GM21390 (cell line): ENCODE measurements around the gene PRPF6.

Experiments used
- ATAC-seq: cut with Tn5 transposase; IDR thresholded peaks from one replicate; pipeline ENCODE4 v1.9.1; 2021; ENCODE audit not compliant: unreplicated experiment

Gene PRPF6

GRCh38 chr20:63945921-63946920, 34.7 kb upstream of the PRPF6 start:
- no peak for ATAC-seq

DNA sequence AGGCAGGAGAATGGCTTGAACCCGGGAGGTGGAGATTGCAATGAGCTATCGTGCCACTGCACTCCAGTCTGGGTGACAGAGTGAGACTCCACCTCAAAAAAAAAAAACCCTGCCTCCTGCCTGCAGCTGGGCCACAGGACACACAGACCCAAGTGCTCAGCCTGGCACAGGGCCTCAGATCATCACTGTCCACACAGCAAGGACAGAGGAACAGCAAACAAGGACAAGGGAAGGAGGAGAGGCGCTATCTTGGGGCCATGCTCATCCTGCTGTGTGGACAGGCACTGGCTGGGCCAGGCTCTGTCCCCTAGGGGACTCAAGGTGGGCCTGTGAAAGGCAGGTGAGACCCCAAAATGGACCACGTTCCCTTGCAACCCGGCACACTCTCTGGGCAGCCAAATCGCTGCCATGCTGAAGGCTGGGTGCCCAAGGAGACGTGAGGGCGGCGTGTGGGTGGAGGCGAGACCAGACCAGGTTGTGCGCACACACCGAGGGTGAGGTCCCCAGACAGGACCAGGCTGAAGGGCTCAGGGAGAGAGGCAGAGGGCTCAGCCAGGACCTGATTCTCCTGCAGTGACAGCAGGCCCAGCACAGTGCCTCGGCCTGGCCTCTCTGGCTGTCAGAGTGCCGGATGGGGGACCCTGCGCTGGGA, 33.8 kb upstream of the PRPF6 start:
- ATAC-seq, result no peak

- ATAC-seq, result no peak
These were observed 33.1 kb upstream of the PRPF6 start for GRCh38 chr20:63947638-63948456.

- no peak for ATAC-seq
These were observed 30.1 kb upstream of the PRPF6 start for GRCh38 chr20:63950701-63951397.

- ATAC-seq, result no peak
These were observed 29.3 kb upstream of the PRPF6 start for GRCh38 chr20:63951398-63952209.

GRCh38 chr20:63952210-63952535, 28.8 kb upstream of the PRPF6 start:
- no peak for ATAC-seq

DNA sequence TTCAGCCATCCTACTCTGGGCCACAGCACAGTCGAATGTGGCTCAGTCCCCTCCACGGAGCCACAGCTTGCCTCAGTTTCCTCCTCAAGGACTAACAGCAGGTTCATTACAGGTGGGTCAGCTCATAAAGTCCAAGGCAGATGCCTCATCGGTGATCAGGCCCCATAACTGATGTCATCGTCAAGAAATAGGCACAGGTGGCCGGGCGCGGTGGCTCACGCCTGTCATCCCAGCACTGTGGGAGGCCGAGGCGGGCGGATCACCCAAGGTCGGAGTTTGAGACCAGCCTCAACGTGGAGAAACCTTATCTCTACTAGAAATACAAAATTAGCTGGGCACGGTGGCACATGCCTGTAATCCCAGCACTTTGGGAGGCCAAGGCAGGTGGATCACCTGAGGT, 28.2 kb upstream of the PRPF6 start:
- no peak for ATAC-seq

DNA sequence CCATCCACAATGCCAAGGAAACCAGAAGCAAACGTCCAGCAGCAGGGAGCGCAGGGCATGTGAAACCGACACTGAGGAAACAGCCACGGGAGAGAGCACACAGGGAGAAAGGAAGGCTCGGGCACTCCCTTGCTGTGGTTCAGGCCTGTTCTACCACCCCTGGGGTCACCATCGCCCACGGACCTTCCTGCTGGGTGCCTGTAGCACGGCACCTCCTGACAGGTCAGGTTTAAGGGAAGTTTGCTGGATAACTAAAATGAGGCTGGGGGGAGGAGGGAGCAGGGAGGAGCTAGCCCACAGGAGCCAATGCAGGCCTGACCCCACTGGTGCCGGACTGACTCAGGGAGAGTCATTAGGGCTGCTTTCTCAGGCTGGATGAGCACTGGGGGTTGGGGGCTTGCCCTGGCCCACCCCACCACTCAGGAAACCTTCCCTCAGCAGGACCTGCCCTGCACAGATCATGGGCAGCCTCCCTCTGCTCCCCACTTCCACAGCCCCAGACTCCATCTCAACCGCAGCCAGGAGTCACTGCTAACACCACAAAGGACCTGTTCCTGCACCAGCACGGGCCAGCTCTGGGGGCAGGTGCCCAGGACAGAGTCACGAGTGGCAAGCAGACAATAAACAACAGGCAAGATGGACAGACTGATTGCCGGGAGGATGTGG, 27.0 kb upstream of the PRPF6 start:
- no peak for ATAC-seq

DNA sequence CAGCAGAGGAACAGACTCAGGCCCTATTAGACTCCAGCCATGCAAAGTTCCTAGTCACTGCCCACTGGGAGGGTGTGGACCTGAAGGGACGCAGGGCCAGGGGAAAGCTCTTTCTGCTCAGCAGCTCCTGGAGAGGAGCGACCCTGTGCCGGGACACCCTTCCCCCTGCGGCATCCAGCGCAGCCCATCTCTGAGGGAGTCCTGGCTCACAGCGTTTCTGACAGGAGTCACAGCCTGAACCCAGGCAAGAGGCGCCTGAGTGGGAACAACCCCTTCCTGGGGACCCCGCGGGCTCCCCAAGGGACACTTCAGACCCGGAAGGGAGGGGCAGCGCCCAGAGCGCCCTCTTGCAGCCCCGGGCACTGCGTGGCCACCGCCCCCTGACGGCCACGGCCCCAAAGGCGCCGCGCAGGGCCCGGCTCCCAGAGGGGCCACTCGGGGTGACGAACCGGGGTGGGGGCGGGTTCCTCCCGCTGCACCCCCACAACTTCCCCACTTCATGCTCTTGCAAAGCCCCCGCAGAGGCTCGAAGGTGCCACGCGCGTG, 25.6 kb upstream of the PRPF6 start:
- ATAC-seq, result peak; percentile 7

- peak; percentile 59 for ATAC-seq
These were observed 24.9 kb upstream of the PRPF6 start, which contains the start of gene UCKL1 for GRCh38 chr20:63955827-63956663. Gene UCKL1 (minus strand): TSS chr20:63956416. CDS start chr20:63956372, 44 bp downstream.

- no peak for ATAC-seq
These were observed 24.3 kb upstream of the PRPF6 start for GRCh38 chr20:63956664-63957003.

DNA sequence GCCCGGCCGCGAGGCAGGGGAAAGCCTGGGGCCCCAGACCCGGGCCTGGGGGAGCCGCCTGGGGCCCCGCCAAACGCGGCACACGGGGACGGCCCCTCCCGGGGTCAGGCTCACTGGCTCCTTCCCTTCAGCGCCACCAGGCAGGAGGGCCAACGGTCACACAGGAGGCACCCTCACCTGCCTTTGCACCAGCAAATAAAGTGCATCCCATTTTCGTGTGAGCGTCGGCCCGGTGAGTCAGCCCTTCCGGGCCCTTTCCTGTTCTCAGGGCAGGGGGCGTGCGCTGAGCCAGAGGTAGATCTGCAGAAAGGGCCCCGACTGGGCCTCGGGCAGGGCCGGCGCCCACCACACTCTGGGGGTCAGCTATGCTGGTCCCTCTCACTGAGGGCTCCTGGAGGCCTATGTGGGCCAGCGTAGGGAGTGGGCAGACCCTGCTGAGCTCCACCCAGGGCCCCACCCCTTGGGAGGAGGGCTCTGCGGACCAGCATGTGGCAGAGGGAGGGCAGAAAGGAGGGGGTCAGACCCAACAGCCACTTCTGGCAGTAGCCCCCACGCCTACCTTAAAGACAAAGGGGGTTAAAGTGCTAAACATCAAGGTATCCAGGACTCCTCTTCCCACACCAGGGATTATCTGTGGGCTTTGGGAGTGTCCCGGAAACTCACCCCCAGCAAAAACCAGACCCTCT, 23.8 kb upstream of the PRPF6 start:
- ATAC-seq, result peak; percentile 13

GRCh38 chr20:63957690-63958441, 23.1 kb upstream of the PRPF6 start:
- ATAC-seq, result no peak

GRCh38 chr20:63958471-63958870, 22.5 kb upstream of the PRPF6 start:
- ATAC-seq, result no peak

DNA sequence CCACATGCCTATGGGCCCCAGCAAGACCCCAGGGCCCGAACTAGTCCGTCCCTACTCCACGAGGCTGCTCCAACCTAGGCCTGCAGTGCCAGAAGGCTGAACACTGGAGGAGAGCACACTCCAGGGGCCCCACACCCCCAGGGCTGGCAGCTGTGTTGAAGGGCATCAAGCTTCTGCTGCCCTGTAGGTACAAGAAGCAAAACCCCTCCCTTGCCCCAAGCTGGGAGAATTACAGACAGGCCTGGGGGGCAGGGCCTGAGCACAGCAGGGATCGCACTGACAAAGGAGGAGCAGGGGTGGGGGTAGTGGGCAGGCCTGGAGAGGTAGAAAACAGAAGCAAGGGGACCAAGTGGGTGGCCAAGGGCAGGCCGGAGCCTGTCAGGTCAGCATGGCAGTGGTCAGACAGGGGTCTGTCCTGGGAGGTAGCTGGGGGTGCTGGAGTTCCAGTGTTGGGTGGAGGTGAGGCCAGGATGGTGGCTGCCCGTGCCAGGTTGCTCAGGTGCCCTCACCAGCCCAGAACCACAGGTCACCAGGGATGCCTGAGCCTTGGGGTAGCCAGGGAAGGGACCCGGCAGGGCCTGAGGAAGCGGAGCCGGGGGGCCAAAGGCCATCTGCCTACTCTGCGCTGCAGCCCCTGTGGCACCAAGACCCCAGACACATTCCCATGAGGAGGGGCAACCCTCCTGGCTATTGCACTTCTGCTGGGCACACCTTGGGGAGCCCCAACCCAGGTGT, 21.8 kb upstream of the PRPF6 start:
- no peak for ATAC-seq

DNA sequence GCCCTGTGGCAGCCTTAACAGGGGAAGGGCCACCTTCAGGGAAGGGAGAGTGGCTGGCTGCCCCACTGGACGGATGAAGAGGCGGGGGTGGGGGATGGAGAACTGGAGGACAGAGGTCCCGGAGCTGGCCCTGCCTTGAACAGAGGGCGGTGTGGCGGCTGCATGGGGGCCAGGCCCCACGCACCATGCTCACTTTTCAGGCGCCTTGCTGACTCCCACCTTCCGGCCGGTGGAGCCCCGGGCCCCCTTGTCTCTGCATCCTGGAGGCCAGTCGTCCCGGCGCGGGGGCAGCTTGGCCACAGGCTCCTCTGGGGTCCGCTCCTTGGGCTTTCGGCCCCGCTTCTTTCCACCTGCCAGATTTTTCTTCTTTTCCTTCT, 21.2 kb upstream of the PRPF6 start:
- no peak for ATAC-seq
